GM18909 (cell line): ENCODE data around the gene GAP43.

ENCODE experiments used
- ATAC-seq: cut with Tn5 transposase; IDR thresholded peaks from one replicate; pipeline ENCODE4 v1.9.1; 2021; ENCODE audit warnings: mild to moderate bottlenecking; ENCODE audit not compliant: unreplicated experiment, poor library complexity

Gene GAP43

DNA sequence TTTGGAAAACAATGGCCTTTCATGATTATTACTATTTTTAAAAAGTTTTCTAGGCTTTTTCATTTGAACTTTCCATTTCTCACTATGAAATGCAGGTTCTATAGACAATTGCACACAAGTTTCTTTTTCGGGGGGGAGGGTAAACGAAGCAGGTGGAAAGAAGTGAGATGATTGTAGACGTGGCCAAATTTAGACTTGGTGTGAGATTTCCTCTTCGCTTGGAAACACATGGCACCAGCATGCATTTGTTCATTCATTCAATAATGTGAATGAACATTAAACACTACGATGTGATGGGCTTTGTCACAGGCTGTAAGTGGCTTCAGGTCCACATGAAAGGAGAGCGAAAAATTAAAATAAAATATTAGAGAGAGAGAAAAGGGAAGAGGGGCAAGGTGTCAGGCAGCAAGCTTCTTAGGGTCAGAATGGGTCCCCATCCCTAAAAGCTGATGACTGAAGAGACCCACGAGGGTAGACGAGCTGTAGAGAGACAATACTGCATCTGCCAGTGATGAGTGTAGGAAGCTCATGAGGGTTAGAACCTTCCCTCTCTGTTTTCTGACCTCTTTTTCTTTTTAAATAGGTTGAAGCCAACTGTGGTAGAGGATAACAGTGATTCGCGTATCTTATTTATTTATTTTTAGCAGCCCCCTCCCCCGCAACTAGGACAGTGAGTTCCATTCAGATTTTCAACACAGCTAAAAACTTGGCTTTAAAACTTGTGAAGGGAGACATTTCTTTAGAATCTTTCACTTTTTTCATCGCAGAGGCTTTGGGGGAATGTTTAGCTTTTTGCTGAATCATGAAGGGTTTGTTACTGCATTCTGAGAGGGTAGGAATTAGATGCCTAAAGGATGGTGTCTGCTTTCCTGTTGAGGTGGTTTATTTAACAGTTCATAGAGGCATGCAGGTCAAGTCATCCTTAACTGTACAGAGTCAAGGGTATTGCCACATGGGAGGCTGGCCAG lies 36.2 kb downstream of the GAP43 start:
- ATAC-seq, result peak; percentile 26

DNA sequence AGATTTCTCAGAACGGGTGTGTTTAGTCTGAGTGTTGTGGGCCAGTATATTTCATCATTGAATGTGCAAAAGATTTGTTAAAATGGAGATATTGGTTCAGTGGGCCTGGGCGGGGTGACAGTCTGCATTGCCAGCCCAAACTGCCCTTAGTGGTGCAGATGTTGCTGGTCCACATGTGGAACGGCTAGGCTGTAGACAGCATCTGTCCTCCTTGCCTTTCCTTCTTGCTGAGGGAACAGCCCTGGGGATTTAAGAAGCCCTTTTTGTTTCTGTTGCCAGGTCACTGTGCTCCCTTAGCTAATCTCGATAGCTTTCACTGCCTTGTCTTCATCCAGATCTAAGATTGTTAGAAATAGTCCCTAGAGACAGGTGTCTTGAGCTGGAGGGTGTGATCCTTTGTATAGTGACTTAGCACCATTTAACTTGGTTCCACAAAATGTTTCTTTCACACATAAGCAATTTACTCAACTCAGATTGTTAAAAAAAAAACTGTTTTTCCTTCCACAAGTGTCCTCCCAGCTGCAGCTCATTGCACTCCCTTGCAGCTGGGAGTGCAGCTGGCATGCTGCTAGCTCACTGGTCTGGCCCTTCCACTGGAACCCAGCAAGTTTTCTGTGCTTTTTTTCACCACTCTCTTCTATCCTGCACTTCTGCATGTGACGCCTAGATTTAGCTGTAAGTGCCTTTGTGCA lies 37.5 kb downstream of the GAP43 start:
- ATAC-seq, result no peak

DNA sequence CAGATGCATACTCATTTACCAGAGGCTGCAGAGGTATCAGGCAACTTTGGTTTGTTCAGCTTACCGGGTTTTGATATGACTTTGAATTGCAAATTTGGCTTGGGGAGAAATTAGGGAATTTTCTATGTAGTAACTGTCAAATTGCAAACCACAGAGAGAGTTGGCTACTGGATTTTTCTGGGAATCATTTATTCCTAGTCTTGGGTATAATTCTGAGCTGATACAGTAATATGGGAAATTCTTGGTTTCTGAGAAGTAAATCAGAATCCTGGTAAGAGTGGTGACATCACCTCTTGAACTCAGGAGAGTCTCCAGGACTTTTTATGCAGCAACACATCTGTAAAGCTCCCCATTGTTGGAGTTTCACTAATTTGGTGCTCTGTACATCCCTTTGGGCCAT lies 39.0 kb downstream of the GAP43 start:
- no peak for ATAC-seq

GRCh38 chr3:115663414-115663813 lies 40.1 kb downstream of the GAP43 start:
- no peak for ATAC-seq

DNA sequence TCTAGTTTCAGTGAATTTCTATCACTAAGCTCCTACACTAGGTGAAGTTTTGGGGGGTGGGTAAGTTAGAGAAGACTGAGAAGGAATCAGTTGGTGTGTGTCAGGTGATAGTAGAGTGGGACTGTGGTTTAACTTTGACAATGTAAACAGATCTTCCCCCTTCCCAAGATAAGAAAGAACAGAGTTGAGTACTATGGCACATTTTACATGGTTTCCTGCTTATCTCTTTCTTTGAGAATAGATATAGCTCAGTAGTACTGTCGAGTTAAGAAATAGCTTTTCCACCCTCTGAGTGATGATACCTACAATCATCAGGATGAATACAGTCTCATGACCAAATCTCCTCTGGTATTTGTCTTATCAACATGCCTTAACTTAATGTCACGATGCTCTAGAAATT lies 42.8 kb downstream of the GAP43 start:
- ATAC-seq, result no peak

DNA sequence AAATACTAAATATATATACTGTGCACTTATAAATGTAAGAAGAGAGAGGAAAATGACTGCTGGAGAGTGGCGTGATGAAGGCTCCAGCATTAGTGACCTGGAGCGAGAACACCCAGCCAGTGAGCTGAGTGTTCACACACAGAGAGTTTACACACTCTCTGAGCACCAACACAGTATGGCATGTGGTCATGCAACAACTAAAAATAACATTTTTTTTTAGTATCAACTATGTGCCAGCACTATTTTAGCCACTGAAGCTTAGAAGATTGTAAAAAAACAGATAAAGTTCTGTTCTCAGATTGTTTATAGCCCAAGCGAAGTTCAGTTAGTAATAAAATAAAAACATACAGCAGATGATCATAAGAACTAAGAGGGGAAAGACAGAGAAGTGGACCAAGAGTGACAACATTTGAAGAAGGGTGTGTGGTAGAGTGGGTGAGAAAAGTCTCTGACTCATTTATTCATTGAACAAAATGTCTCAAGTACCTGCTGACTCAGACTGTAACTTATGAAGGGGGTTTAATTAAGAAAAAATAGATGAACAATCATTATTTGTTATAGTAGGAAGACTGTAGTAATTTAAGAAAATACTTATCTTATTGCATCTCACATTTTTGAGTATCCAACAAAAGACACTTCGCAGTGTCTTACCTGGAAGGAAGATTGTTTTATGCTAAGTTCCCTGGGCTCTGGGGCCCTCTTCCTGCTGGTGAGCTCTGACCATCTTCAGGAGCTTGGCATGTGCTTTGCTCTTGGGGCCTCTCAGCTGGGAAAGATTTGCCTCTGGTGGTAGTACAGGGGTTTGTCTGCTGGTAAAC lies 43.8 kb downstream of the GAP43 start:
- ATAC-seq, result no peak

- ATAC-seq, result no peak
These were observed 44.4 kb downstream of the GAP43 start for GRCh38 chr3:115667738-115668065.

DNA sequence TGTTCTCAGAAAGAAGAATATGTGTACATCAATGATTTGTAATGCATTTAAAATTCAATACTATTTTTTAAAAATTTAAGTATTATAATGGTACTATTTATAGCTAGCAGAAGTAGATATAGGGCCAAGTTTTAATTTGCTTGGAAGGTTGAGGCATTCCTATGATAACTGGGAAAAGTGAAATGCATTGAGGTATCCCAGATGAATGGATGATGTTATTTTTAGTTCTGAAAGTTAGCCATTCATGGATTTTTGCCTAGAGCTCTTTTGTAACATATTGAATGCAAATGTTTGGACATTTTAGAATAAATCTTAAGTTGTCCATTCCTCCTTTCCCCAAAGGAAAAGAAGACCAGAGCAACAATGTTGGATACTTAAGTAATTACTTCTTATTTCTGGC lies 47.6 kb downstream of the GAP43 start:
- ATAC-seq, result no peak

GRCh38 chr3:115671761-115672455 lies 48.6 kb downstream of the GAP43 start:
- no peak for ATAC-seq

DNA sequence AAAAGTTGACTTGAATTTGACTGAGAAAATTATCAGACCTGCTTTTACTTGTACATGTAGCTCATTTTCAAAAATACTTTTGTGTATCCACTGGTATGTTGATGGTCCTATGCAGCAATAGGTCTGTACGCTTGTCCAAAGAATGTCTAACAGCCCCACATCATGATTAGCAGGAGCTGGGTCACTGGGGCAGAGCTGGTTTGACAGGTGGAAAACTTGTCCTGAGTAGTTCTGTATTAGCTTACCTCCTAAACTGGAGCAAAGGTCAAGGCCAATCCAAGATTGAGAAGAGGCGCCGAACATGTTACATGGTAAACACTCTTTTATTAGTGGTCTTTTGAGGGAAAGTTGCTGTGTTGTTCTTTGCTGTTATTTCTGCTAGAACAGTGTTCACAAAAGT lies 50.6 kb downstream of the GAP43 start:
- ATAC-seq, result no peak

DNA sequence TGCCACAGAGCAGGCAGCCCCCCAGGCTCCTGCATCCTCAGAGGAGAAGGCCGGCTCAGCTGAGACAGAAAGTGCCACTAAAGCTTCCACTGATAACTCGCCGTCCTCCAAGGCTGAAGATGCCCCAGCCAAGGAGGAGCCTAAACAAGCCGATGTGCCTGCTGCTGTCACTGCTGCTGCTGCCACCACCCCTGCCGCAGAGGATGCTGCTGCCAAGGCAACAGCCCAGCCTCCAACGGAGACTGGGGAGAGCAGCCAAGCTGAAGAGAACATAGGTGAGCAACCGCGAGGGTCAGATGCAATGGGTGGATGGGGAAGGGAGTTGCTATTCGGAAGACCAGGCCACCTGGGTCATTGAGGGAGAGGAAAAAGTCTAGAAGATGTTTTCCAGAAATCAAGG lies 53.0 kb downstream of the GAP43 start:
- ATAC-seq, result no peak

DNA sequence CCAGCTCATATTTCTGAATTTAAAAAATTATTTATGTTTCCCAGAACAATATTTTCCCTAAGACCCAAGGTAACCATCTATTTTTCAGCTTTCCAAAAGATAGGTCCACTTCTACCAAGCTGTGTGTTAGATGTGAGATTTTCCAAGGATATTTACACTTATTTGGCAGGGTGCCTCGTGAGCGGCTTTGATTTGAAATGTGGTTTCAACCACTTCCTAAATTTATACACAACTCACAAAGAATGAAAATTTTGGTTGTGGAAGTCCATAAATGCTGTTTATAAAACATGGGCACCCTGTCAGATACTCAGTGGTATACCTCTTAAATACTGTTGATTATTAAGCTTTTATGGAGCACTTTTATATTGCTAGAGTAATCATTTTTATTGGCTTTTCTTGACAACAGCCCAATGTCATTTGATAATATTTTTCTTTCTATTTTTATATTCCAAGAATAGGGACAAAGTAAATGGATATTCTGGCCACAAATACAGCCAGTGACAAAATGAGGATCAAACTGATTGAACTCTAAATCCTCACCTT lies 57.6 kb downstream of the GAP43 start:
- no peak for ATAC-seq

DNA sequence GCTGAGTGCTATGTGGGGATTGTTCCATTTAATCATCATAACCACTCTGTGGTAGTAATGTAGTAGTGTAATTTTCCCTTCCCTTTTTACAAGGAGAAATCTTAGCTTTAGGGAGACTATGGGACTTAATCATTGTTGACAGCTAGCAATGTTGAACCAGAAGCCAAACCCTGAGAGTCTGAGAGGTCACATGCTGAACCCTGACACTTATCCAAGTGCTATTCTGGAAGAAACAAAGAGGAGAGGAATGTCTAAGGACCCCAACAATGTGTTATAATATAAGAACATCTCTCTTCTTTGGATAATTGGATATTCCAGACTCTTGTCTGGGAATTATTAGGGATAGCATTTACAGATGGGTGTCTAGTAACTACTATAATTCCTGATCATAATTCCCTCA lies 58.4 kb downstream of the GAP43 start:
- ATAC-seq, result no peak

- no peak for ATAC-seq
These were observed 60.0 kb downstream of the GAP43 start for GRCh38 chr3:115683305-115683704.

DNA sequence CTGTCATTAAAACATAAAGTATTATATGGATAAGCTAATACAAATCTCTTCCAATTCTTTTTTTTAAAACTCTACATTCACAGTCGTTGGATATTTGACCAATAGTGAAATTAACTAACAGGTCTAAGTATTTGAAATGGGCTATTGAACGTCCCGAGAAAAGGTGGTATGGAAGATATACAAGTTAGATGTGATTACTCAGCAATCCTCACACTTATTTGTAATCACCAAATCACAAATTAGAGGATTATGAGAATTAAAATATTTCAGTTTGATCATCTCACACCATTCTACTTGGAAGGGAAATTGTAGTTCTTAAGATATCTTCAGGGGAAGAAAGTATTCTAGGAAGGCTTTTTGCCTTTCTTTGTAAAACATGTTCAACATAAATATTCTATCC lies 60.5 kb downstream of the GAP43 start:
- no peak for ATAC-seq

DNA sequence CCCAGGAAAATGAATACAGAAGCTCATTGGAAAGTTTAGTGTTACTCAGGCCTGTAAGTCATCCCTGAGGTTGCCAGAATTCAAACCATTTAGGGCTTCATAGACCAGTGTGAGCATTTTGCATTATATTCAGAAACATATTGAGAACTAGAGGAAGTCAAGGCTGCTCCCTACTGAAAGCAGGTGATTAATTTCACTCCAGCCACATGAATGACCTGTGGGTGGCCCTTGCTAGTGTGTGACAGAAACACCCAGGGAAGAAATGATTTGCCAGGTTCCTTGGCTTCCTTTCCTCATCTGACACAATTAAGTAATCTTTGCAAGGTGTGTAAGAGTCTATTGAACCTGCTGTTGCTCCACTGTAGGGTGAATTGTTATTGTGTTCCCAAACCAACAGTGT lies 61.8 kb downstream of the GAP43 start:
- ATAC-seq, result peak; percentile 76

DNA sequence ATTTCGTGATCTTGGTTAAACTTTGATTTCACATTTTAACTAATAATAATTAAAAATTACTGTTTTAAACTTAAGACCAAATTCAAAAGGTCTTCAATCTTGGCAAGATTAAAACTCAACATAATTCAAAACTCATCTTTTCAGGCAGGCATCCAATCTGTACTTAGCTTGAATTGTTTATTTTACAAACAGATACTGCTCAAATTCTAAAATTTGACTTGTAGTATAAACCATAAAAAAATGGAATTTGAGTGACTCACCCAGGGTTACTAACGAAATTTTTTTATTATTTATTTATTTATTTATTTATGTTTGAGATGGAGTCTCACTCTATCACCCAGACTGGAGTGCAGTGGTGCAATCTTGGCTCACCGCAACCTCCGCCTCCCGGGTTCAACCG lies 64.4 kb downstream of the GAP43 start:
- ATAC-seq, result no peak

DNA sequence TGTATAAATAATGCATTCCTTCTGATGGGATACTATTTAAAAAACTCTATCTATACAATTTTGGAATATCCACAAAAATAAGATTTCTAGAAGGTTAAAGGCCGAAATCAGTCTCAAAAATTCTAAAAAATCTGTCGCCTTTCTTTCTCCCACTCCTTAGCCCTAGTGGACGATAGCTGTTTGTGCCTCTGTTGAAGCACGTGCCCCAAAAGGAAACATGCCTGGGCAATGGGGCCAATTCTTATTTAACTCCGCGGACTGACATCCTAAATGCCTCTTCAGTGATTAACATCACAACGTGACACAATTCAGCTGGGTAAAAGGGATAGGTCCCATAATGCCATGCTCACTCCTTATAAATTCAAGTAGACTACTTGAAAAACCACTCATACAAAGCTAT lies 65.1 kb downstream of the GAP43 start:
- ATAC-seq, result no peak

DNA sequence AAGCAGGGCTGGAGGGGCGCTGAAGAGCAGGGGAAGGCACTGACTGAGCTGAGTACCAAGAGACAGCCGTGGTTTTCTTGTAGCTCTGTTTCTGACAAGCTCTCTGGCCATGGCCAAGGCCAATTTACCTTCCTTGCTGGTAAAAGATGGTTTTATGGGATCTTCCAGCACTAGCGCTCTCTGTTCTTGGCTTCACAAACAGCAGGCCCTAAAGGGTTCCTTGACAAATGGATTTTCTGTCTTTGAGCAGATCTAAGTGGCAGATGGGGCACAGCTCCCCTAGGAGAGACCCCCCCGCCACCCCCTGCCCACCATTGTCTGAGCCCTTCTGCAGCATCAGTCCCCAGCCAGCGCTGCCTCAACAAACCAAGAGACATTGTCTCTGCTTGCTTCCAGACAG lies 66.6 kb downstream of the GAP43 start:
- ATAC-seq, result no peak

- ATAC-seq, result no peak
These were observed 68.7 kb downstream of the GAP43 start for GRCh38 chr3:115691964-115692363.
